Central memory CD4-positive, alpha-beta T cell (primary cell): Measurements from ENCODE around the gene ACADL.

Source experiments
- DNase-seq: peaks from one replicate; pipeline ENCODE4 v3.0.0; 2022
- total RNA-seq, 3 experiments: gene quantifications; one replicate each; lab custom pipeline; 2026; lab: John Stamatoyannopoulos, UW

ACADL gene
- 0 reads per million in 3 experiments for total RNA-seq

DNA sequence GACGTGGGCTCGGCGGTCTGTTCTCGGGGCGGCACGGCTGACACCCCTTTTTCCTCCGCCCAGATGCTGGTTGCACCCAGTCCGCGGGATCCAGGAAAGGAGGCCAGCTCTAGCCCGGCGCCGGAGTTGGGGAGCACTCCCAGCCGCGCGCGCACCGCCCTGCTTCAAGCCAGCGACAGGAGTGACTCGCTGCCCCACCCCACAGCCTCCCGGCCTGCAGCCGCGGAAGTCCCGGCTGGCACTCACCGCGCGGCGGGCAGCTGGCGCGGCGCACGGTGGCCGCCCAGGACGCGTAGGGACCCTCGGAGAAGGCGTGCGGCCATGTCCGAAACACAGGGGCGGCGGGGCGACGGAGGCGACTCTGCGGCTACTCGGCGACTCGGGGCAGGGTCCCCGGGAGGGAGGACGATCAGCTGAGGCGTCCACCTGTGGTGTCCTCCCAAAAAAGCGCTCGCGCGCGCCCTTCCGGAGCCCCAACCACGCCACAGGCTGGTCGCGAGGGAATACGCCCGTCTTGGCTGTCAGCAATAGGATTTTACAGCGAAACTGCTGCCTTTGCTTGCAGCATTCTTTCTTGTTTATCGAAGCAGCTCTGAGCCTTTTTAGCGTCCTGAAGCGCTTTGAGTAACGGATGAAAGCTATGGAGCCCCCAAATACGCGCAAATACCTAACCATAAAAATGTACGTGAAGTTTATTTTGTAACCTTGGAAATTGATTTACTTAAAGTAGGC, at the start of gene ACADL:
Gene ACADL (minus strand): TSS at position 507 of the 732 bp plus-strand sequence. CDS start 184 bp downstream, at position 323.
- DNase-seq = no peak

DNA sequence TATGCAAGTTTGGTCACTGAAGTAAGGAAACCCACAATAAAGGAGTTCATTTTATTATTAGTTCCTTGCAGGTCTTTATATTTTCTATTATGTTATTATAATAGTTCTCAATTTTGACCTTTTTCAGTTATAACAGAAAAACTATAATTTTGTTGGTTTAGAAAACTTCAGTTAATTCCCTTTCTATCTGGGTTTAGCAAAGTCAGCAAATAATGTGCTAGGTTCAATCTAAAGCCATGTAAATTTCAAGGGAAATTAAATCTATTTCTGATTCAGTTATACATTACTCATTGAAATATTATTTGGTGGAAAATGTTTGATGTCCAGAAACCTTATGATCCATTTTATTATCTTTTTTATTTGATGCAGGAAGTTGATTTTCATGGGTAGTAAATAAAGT, 46.1 kb upstream of the ACADL start:
- no peak for DNase-seq

DNA sequence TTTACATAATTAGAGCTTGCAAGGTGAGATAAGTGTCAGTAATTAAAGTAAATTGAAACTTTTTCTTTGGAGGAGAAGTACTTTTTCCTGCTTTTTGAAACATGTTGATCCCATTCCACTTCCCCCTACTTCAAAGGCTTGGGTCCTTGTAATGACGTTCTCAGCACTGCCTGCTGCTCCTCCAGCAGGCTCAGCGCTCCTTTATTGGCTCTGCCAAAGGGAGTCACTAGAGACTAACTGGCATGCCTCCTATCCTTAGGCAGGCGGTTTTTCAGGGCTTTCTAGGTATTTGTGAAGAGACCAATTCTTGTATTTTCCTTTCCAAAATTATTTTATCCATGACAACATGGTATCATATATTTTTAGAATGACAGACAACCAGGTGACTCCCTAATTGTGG, 43.9 kb upstream of the ACADL start:
- no peak for DNase-seq

DNA sequence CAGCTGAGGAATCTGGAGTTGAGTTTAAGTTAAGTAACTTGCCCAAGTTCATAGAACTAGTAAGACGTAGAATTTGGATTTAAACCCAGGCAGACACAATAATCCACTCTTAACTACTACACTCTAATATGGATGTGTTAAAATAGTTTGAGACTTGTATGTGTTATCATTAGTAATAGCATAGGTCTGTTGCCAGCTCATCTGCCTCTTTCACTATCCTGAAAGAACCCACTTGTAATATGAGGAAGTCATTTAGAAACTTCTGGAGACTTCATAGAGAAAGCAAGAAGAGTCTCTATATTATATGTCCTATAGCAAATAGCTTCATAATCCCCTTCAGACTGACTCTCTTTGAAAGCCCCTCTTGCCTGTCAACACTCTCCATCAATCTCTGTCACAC, 43.0 kb upstream of the ACADL start:
- no peak for DNase-seq

DNA sequence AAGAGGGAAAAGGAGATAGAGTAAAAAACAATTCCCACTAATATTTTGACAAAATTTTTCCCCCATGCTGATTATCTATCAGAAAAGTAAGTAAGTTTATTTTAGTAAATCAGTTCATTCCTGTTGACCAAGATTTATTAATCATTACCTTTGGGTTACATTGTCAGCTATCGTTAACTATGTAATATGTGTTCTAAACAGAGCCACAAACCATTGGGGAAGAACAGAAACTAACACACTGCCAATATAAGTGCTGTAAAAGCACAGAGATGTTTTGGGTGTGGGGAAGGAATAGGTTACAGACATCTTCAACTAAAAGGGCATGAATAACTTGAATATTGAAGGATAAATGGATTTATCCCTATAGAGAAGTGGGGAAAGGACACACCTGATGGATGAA, 42.5 kb upstream of the ACADL start:
- no peak for DNase-seq

DNA sequence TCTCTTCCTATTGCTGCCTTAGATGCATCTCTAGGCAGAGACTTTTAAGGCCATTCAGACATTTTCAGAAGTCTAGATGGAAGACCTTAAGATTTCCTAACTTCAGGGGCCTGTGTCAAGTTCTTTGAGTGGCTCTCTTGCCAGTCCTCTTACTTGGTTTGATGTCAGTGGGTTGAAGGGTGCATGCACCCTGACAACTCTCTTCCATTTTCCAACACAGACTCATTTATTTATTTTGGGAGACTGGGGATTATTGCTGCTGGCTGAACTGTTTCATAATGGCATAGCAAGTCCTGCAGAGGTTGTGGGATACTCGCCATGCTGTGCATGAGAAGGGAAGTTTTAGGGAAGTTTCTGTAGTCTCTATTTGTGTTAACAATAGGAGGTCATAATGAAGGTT, 39.0 kb upstream of the ACADL start:
- no peak for DNase-seq

DNA sequence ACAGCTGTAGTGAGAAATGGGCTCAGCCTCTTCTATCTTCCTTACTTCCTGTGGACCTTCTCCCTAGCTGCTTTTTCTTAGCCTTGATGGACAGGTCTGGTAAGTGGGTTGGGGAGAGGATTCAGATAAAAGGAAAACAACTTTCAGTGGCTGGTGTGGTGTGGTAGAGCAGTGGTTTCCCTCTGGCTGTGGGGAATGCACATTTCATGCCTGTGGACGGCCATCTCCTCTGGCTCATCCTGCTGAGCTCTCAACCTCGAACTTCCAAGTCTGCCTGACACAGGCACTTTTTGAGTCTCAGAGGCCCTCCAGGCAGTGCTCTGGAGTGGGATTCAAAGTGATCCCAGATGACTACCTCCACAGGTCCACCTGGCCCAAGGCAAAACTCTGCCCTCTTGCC, 38.6 kb upstream of the ACADL start:
- no peak for DNase-seq

DNA sequence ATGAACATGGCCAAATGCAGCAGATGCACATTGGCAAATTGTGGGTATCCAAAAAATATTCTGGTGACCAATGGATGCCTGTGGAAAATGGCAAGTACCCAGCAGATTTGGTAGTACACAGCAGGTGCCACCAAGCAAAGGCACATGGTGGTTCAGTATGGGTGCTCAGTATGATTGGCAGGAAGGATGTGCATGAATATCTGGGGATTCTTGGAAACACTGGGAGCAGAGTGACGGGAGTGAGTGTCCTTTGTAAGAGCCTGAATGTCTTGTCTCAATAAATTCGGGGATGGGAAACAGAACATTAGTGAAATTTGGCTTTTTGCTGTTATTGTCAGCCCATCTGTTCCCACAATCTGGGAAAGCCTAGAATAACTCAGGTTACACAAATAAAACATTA, 36.8 kb upstream of the ACADL start:
- no peak for DNase-seq

DNA sequence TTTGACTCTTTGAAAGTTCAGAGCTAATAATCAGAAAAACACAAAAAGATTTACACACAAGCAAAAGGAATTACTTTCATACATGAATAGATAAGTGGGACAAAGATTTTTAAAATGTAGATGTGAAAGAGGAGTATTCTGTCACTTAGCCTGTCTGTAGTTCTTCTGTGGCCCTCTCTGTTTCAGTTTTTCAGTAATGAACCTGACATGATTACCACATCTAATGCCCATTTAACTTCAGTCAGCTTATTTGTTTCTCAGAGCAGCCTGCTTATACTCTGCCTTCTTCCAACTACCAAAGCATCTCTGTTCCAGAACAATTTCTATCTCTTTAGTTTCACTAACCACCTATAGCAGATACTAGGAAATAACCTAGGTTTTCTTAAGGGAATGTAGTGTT, 34.4 kb upstream of the ACADL start:
- no peak for DNase-seq

DNA sequence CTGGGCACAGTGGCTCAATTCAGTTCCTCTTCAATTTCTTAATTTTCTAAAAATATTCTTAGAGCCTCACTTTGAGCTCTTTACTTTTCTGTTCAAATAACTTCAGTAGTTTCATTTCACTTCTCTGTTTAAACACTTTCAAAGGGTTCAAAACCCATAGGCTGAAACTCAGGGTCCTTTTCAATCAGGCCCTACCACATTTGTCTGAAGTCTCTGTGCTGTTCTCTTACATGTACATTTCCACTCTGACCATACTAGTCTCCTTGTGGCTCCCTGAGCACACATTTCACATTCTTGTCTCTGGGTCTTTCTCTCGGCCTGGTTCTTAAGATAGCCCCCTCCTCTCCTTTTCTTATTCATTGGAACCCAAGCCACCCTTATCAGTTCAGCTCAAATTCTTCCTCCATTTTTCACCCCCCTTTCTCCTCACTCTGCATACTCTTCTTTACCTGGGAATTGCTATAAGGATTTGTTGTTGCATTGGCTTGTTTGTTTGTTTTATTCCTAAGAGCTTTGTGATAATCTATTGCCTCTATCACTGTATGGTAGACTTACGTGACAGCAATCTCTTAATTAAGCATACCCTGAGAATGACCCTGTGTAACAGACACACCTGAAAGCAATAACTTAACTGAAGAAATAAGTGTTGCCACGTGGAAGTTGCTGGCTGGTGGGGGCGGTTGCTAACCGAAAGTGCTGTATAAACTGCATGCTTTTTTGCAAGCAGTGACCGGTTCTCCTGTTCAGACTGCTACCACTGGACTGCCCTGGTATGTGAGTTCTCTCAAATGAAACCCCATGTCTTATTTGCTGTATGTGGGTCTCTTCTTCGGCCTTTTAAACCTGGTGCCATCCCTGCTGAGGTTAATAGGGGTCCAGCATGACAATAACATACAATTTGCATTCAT, 27.7 kb upstream of the ACADL start:
- no peak for DNase-seq

DNA sequence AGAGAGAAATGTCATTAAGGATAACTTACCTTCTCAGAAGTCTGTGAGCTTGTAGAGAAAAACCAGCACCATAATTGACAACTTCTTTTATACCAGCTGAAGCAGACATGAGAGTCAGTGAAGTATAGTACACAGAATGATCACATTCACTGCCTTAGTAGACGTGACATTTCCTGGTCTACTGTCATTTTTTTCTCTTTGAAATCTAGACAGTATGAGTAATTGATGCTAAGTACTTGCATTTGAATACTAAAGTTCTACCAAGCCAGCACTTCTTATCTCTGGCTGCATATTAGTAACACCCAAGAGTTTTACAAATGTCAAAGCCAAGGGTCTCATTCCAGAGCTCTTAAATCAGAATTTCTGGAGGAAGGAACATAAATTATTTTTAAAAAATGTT, 25.4 kb upstream of the ACADL start:
- no peak for DNase-seq

DNA sequence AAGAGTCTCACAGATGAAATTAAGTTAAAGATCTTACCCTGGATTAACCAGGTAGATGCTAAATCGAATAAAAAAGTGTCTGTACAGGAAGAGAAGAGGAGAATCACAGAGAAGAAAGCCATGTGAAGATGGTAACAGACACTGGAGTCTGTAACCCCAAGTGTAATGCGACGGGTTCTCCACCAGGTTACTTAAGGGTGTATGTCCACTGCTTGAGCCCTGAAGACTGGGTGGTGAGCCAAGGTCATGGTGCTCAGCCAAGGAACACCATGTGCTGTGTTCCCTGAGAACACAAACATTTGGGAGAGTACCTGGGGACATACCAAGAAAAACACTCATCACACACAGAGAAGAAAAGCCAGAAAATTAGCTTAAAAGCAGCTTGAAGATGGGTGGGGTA, 8.2 kb upstream of the ACADL start:
- DNase-seq = no peak

DNA sequence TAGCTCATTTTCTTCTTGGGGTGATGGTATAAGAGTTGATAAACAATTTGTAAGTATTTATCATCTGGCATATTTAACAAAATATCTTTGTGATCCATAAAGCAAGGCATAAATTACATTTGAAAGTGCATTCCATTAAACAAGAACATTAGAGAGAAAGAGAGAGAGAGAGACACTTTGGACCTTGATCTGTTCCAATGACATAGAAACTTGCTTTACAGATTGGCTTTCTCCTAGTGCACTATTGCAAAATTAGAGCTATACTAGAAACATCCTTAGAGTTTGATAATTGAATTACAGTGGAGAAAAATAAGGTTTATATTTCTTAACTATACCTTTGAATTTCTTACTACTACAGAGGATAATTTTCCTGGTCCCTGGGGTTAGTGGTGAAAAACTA, 5.7 kb upstream of the ACADL start:
- no peak for DNase-seq

DNA sequence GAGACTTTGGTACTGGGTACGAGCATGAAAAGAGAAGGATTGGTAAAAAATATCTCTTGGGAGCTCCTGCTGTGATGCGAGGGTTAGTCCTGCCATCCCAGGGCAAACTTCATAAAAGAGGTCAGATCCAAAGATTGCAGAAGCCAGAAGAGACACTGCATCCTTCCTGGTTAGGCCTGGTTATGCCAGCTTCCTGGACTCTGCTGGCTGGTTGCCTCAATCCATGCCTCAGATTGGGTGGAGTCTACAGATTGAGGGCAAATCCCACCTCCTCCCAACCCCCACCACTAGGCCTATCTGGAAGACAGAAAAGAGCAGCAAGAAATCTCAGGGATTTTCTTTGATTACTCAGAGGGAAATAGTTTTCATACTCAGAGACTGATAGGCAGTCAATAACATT, 5.3 kb upstream of the ACADL start:
- DNase-seq = no peak

DNA sequence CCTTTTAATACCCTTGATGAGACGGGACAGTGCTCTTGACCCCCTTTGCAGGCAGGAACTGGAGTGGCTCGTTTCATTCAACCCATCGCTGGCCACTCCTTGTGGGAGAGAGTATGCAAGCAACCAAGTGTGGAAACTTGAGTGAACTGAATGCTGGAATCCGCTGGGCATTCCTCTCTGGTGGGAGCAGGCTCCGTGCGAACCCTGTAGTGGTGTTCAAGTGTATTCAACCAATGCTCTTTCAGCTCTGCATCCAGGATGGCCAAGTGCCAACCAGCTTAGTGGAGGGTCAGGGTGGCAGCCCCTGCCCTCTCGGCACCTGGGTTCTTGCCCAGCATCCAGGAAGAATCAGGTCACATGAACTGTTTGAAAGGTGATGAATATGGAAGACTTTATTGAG, 3.3 kb upstream of the ACADL start:
- no peak for DNase-seq

DNA sequence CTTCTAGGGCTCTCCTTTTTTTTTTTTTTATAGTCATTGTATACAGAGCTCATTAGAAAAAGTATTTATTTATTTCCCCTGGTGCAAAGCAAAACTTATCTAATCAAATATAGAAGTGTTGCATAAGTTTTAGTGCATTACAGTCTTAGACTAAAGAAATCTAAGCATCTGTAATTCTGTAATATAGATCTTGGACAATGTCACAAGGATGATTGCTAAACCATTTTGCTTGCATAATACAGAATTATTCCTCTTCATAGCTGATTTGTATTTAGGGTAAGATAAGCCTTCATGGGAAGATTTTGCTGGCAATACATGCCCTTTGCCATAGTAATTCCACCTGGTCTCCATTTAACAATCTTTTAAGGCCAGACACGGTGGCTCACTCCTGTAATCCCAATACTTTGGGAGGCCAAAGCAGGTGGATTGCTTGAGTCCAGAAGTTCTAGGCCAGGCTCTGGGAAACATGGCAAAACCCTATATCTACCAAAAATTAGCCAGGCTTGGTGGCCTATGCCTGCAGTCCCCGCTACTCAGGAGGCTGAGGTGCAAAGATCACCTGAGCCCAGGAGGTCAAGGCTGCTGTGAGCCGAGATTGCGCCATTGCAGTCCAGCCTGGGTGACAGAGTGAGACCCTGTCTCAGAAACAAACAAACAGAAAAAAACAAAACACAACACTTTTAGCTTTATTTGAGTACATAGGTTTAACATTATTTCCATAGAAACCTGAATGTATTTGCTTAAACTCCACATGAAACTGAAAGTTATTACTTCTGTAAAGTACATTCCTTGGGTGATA, 2.2 kb upstream of the ACADL start:
- DNase-seq = no peak

DNA sequence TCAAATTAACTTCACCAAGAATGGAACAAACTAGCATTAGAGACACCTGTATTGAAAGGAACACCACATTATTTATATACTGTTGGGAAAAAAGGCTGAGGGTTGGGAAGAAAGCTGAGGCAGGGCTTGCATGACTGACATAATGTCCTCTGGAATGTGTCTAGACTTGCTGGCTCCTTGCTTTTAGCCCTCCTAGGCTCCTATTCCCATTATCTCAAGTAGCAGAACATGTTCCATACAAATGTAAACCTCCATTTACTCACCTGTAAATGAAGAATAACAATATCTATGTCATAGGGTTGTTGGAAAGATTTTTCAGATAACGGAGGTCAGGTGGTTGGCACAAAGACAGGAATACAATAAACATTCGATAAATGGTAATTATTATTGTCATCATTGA, 976 bp upstream of the ACADL start:
- no peak for DNase-seq

DNA sequence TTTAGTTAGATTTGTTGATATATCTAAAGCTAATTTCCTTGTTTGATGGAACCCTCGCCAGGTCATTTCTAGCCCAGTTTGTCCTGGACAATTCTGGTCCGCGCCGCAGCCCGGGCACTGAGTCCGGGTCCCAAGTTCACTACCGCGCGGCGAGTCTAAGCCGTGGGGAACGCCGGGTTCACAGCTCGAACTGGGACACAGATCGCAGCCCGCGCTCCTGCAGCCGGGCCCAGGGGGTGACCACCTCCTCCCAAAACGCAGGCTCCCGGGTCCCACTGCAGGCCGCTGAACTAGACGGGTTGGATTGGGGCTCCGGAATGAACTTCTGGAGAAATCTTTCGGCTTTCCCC, 681 bp downstream of the ACADL start:
- DNase-seq = no peak

DNA sequence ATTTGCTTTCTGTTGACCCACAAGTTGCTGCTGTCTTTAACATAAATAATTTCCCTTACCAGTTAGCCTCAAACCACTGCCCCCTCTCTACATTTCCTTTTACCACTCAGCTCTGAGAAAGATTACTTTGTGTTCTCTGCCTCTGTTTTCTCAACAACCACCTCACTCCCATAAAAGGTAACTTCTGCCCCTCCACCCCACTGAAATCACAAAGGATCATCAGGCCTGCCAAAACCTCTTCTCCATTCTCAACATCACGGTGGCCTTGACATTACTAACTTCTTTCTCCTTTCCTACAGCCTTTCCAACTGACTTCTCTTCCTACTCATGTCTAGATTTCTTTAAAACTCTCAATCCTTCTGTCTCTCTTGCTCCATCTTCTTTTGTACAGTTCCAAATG, 10.1 kb downstream of the ACADL start:
- DNase-seq = no peak

DNA sequence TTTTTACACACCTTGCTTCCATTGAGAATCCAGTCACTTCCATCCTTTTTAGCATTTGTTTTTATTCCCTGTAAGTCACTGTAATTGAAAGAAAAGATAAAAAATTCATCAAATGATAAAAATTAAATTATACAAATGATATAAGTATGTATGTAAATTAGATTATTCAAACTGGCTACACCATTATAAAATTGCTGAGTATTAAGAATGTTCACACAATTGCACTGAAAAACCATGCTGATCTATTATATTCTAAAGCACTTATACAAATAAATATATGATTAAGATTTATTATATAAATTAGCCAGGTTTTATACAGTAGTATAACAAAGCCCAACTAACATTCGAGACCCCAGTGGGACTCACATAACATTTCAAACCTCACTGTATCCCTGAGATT, 15.1 kb downstream of the ACADL start:
- no peak for DNase-seq

DNA sequence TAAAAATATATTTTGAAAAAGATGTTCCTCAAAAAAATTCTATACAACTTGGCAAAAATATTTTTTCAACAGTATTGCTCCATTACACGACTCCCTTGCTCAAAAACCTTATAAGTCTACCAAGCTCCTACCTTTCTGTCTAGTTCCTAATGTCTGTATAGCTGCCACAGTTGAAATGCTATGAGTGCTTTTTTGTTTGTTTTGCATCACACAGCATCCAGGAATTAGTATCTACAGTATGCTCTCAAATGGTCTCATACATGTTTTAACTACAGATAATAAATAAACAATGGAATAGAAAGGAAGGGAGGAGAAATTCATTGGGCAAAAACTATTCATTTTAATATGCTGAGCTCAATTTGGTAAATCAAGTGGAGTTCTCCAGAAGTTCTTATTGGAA, 17.3 kb downstream of the ACADL start:
- DNase-seq = no peak

DNA sequence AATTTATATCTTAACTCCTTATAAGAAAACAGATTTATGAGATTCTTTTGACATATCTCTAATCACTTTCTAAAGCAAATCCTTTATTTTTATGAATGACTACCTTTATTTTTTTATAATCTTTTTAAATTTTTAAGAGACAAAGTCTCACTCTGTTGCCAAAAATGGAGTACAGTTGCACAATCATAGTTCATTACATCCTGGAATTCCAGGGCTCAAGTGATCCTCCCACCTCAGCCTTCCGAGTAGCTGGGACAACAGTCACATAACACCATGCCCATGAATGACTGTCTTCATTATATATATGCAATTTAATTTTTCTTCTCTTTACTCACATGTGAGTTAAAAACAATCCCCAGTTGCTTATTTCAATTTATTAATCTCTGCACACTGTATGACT, 21.7 kb downstream of the ACADL start:
- DNase-seq = no peak

DNA sequence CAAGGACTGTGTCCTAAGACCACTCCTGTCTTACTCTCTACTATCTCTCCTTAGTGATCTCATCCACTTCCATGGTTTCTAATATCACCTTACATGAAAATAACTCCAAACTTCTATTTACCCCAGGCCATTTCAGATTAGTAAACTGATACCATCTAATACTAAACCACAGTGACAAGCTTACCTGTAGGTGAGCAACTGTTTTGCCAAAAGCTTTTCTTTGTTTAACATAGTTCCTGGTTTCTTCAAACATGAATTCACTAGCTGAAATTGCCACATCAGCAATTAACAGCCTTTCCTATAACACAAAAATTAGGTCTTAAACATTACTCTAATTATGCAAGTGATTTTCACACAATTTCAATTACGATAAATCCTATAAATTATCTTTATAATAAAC, 22.1 kb downstream of the ACADL start:
- no peak for DNase-seq

DNA sequence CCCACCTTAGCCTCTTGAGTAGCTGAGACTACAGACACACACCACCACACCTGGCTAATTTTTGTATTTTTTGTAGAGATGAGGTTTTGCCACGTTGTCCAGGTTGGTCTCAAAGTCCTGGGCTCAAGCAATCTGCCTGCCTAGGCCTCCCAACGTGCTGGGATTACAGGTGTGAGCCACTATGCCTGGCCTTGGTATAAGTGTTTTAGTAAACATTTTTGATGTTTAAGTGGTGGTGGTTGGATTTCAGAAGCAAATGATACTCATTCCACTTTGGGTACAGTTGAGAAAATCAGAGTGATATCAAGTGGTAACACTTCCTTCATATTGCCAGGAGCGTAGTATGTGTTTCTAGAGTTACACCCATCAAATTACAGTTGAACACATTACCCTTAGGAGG, 25.4 kb downstream of the ACADL start:
- no peak for DNase-seq
